ENCODE measurements around the gene LRRC36. TPM values are rescaled to one million over a fixed set of nuclear protein-coding genes. Genes with fewer than 3 reads are reported as not detected.

LRRC36 gene
- total and polyA plus RNA-seq, 2 donors, result 0.19 to 0.78 TPM

Other genes starting within 250 kb of the LRRC36 start
- gene PHAF1, start 216.9 kb upstream of the LRRC36 start, total RNA-seq, result 7.7 TPM
- 12.0 TPM for gene PHAF1, start 216.9 kb upstream of the LRRC36 start, polyA plus RNA-seq
- 1.3 TPM for gene B3GNT9, start 175.8 kb upstream of the LRRC36 start, total RNA-seq
- 3.2 TPM for gene B3GNT9, start 175.8 kb upstream of the LRRC36 start, polyA plus RNA-seq
- 12.5 TPM for gene TRADD, start 166.9 kb upstream of the LRRC36 start, total RNA-seq
- 33.9 TPM for gene TRADD, start 166.9 kb upstream of the LRRC36 start, polyA plus RNA-seq
- gene FBXL8, start 166.9 kb upstream of the LRRC36 start, total RNA-seq, result 2.0 TPM
- gene FBXL8, start 166.9 kb upstream of the LRRC36 start, polyA plus RNA-seq, result 12.0 TPM
- 4.1 TPM for gene HSF4, start 162.1 kb upstream of the LRRC36 start, total RNA-seq
- 50.8 TPM for gene HSF4, start 162.1 kb upstream of the LRRC36 start, polyA plus RNA-seq
- gene NOL3, start 156.3 kb upstream of the LRRC36 start, total RNA-seq, result 2.3 TPM
- gene NOL3, start 156.3 kb upstream of the LRRC36 start, polyA plus RNA-seq, result 28.2 TPM
- 5.2 TPM for gene MATCAP1, start 142.9 kb upstream of the LRRC36 start, total RNA-seq
- 24.6 TPM for gene MATCAP1, start 142.9 kb upstream of the LRRC36 start, polyA plus RNA-seq
- gene EXOC3L1, start 136.7 kb upstream of the LRRC36 start, total RNA-seq, result 0.57 TPM
- gene EXOC3L1, start 136.7 kb upstream of the LRRC36 start, polyA plus RNA-seq, result 2.2 TPM
- 47.7 TPM for gene E2F4, start 134.7 kb upstream of the LRRC36 start, total RNA-seq
- 46.9 TPM for gene E2F4, start 134.7 kb upstream of the LRRC36 start, polyA plus RNA-seq
- gene ELMO3, start 127.7 kb upstream of the LRRC36 start, total RNA-seq, result 2.3 TPM
- 15.3 TPM for gene ELMO3, start 127.7 kb upstream of the LRRC36 start, polyA plus RNA-seq
- 35.2 TPM for gene TMEM208, start 99.7 kb upstream of the LRRC36 start, total RNA-seq
- 71.8 TPM for gene TMEM208, start 99.7 kb upstream of the LRRC36 start, polyA plus RNA-seq
- gene FHOD1, start 79.3 kb upstream of the LRRC36 start, total RNA-seq, result 5.6 TPM
- 27.8 TPM for gene FHOD1, start 79.3 kb upstream of the LRRC36 start, polyA plus RNA-seq
- 0.09 TPM for gene SLC9A5, start 77.8 kb upstream of the LRRC36 start, total RNA-seq
- gene SLC9A5, start 77.8 kb upstream of the LRRC36 start, polyA plus RNA-seq, result 1.1 TPM
- gene PLEKHG4, start 47.3 kb upstream of the LRRC36 start, total RNA-seq, result 12.6 TPM
- 16.8 TPM for gene PLEKHG4, start 47.3 kb upstream of the LRRC36 start, polyA plus RNA-seq
- 0.19 TPM for gene KCTD19, start 74 bp upstream of the LRRC36 start, total RNA-seq
- gene KCTD19, start 74 bp upstream of the LRRC36 start, polyA plus RNA-seq, result 0.34 TPM
- 1.6 TPM for gene TPPP3, start 66.7 kb downstream of the LRRC36 start, total RNA-seq
- 9.0 TPM for gene TPPP3, start 66.7 kb downstream of the LRRC36 start, polyA plus RNA-seq
- gene ZDHHC1, start 89.7 kb downstream of the LRRC36 start, total RNA-seq, result 0.52 TPM
- 2.5 TPM for gene ZDHHC1, start 89.7 kb downstream of the LRRC36 start, polyA plus RNA-seq
- 0.09 TPM for gene HSD11B2, start 104.3 kb downstream of the LRRC36 start, total RNA-seq
- gene HSD11B2, start 104.3 kb downstream of the LRRC36 start, polyA plus RNA-seq, result 7.8 TPM
- gene ATP6V0D1, start 154.3 kb downstream of the LRRC36 start, total RNA-seq, result 51.8 TPM
- 44.8 TPM for gene ATP6V0D1, start 154.3 kb downstream of the LRRC36 start, polyA plus RNA-seq
- gene AGRP, start 156.7 kb downstream of the LRRC36 start, total RNA-seq, result 0.09 TPM
- gene AGRP, start 156.7 kb downstream of the LRRC36 start, polyA plus RNA-seq, result 0.87 TPM
- 5.7 TPM for gene RIPOR1, start 202.0 kb downstream of the LRRC36 start, total RNA-seq
- 25.4 TPM for gene RIPOR1, start 202.0 kb downstream of the LRRC36 start, polyA plus RNA-seq
- 61.0 TPM for gene CTCF, start 235.7 kb downstream of the LRRC36 start, total RNA-seq
- 44.5 TPM for gene CTCF, start 235.7 kb downstream of the LRRC36 start, polyA plus RNA-seq